ENCODE measurements around the gene PGA4.
"Not testable (repeated sequence)": the region's sequence is repeated elsewhere in the genome, so short reads cannot be mapped to it uniquely, and the experiment has no call there.

The PGA4 gene

GRCh38 chr11:61222047-61222446 is at the start of gene PGA4:
Gene PGA4 (plus strand): TSS chr11:61222347. CDS start chr11:61222401, 54 bp downstream.
- FAIRE-seq = not testable (repeated sequence)

DNA sequence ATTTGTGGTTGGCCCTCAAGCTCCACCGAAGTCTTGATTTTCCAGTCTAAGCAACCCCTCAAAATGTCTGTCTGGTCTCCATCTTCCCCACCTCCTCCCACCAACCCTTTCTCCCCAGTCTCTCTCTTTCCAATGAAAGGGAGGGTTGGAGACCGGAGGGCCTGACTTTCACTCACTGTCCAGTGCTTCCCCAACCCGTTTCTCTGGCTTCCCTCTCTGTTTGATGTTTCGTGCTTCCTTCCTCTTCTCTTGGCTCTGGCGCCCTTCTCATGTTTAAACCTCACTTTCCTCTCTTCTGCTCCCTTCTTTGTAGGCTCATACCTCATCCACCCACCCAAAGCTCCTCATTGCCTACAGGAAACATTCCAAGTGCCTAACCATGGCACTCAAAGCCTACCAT is 49.8 kb upstream of the PGA4 start:
- DNase-seq (ENCODE audit: low spot score) (no peak), FAIRE-seq (no peak)

More at GRCh38 chr11:61222047-61222446, at the start of gene PGA4:
- DNase-seq (ENCODE audit: low spot score) = not testable (repeated sequence)

GRCh38 chr11:61172888-61173287 is 49.3 kb upstream of the PGA4 start:
- FAIRE-seq (no peak), DNase-seq (ENCODE audit: low spot score) (no peak)

- FAIRE-seq (no peak), DNase-seq (ENCODE audit: low spot score) (no peak)
These were observed 48.7 kb upstream of the PGA4 start for GRCh38 chr11:61173456-61173855.

- FAIRE-seq (no peak), DNase-seq (ENCODE audit: low spot score) (no peak)
These were observed 47.9 kb upstream of the PGA4 start for GRCh38 chr11:61174273-61174672.

- DNase-seq (ENCODE audit: low spot score) = no peak
- no peak for FAIRE-seq
These were observed 47.2 kb upstream of the PGA4 start for GRCh38 chr11:61174949-61175348.

GRCh38 chr11:61176446-61176845 is 45.7 kb upstream of the PGA4 start:
- DNase-seq (ENCODE audit: low spot score) (no peak), FAIRE-seq (no peak)

- DNase-seq (ENCODE audit: low spot score); FAIRE-seq: not testable (repeated sequence)
These were observed 41.9 kb upstream of the PGA4 start for GRCh38 chr11:61180205-61180604.

DNA sequence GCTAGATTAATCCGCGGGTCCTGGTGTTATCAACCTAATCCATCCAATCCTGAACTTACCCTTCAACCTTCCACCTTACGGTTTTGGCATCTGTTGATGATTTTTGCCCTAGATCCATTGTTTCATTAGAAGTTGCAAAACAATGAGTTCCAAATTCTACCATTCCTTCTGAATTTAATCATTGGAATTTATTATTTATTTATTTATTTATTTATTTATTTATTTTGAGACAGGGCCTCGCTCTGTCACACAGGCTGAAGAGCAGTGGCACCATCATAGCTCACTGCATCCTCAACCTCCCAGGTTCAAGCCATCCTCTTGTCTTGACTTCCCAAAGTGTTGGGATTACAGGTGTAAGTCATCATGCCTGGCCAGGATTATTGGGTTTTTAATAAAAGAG is 40.7 kb upstream of the PGA4 start:
- FAIRE-seq = no peak
- DNase-seq (ENCODE audit: low spot score) = no peak

DNA sequence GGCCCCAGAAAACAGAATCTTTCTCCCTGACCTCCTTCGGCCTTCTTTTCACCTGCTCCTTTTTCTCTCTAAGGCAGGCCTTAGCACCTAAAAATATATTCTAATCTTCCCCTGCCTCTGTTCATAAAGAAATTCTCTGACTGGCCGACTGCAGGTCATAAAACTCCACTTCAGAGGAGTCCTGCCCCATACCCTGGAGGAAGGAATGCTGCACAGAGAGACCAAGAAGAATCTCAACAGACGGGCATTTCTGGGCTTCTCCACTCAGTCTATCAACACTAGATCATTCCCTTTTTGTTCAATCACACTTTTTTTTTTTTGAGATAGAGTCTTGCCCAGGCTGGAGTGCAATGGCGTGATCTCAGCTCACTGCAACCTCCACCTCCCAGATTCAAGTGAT is 38.5 kb upstream of the PGA4 start:
- DNase-seq (ENCODE audit: low spot score) = no peak
- FAIRE-seq = no peak

GRCh38 chr11:61186504-61186903 is 35.6 kb upstream of the PGA4 start:
- DNase-seq (ENCODE audit: low spot score) = no peak
- FAIRE-seq = no peak

- FAIRE-seq (no peak), DNase-seq (ENCODE audit: low spot score) (peak; percentile 71)
These were observed 34.5 kb upstream of the PGA4 start for GRCh38 chr11:61187505-61188130.

GRCh38 chr11:61189933-61190332 is 32.2 kb upstream of the PGA4 start:
- no peak for DNase-seq (ENCODE audit: low spot score)
- FAIRE-seq = no peak

DNA sequence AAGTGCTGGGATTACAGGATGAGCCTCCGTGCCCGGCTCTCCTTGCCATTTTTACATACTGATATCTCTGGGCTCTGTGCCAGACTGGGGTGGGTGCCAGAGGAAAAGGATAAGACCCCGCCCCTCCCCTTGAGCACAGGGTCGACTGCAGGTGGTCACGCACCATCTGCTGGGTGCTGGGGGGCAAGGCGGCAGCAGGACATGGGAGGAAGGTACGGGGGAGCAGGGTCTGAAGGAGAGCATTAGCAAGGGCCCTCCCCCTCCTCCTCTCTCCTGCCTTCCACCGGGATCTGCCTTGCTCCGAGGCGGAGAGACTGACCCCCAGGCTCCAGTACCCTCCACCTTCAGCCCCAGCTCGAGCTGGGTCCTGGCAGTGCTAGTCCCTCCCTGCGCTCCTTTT is 28.6 kb upstream of the PGA4 start:
- DNase-seq (ENCODE audit: low spot score) = no peak
- no peak for FAIRE-seq

GRCh38 chr11:61194169-61194671 is 27.9 kb upstream of the PGA4 start:
- DNase-seq (ENCODE audit: low spot score) (no peak), FAIRE-seq (no peak)

GRCh38 chr11:61194981-61195695 is 27.0 kb upstream of the PGA4 start:
- no peak for FAIRE-seq
- DNase-seq (ENCODE audit: low spot score) = no peak

DNA sequence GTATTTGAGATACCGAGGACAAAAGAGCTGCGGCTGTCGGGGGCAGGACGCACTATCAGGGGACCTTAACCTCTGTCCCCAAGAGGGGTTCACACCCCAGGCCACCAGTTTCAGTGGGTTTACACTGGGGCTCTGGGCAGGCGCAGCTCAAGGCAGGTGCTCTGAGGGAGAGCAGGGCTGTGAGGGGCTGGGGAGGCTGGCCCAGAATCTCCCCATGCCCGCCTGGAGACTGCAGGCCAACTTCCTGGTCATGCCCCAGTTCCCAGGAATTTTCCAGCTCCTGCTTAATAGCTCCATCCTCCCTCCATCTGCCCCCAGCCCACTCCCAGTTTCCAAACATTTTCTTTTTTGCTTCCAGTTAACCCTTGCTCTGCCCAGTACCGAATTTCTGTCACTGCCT is 26.4 kb upstream of the PGA4 start:
- FAIRE-seq = no peak
- no peak for DNase-seq (ENCODE audit: low spot score)

GRCh38 chr11:61198361-61198760 is 23.8 kb upstream of the PGA4 start:
- no peak for FAIRE-seq
- DNase-seq (ENCODE audit: low spot score) = no peak

- DNase-seq (ENCODE audit: low spot score) = no peak
- no peak for FAIRE-seq
These were observed 23.1 kb upstream of the PGA4 start for GRCh38 chr11:61198948-61199523.

GRCh38 chr11:61201476-61201875 is 20.7 kb upstream of the PGA4 start:
- DNase-seq (ENCODE audit: low spot score) (no peak), FAIRE-seq (no peak)

DNA sequence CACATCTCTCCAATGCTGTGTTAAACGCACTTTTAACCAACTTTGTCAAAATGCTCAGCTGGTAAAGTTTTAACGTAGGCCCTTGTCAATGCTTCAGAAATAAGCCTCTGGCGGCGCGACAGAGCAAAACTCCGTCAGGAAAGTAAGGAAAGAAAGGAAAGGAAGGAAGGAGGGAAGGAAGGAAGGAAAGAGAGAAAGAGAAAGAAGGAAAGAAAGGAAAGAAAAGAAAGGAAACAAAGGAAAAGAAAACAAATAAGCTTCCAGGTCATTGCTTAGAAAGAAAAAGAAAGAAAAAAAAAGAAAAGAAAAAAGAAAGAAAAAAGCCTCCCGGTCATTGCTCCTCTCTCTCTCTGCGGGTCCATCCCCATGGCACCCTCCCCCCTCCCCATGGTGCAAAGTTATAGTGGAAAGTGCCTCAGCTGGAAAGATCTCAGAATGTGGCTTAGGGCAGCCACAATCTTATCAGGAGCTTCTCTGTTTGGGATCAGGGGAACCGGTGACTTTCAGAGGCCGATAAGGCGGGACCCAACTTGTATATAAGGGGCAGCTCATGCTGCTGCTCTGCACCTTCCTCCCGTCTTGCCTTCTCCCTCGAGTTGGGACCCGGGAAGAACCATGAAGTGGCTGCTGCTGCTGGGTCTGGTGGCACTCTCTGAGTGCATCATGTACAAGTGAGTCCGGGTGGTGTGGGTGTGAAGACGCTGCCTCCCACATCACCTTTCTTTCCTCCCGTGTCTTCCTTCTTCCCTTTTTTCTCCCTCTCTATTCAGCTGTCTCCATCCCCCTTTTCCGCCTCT is 19.0 kb upstream of the PGA4 start, which contains the start of gene PGA3:
Gene PGA3 (plus strand): TSS at position 566 of the 797 bp plus-strand sequence. CDS start 50 bp downstream, at position 616.
- not testable (repeated sequence) for DNase-seq (ENCODE audit: low spot score); FAIRE-seq

All from urothelium cell line (cell line).